Vagina (tissue), 2 donors: ENCODE data around the gene STAT4. TPM values are rescaled to one million over a fixed set of nuclear protein-coding genes. Genes with fewer than 3 reads are reported as not detected.

ENCODE experiments used
- DNase-seq, 2 donors: peaks; one replicate each; pipeline ENCODE4 v3.0.0-alpha.2; 2017; ENCODE audit errors: extremely low spot score in 2 of 2
- H3K27ac ChIP-seq: fragments of 200-600 bp; sonication (generic); one replicate; pipeline ENCODE4 v1.5.1; 2019
- H3K27me3 ChIP-seq: fragments of 200-600 bp; sonication (generic); one replicate; pipeline ENCODE4 v1.5.1; 2019
- H3K36me3 ChIP-seq, 2 donors: fragments of 200-600 bp; sonication (generic); one replicate each; pipeline ENCODE4 v1.5.1; 2017 to 2019
- H3K4me1 ChIP-seq: fragments of 200-600 bp; sonication (generic); one replicate; pipeline ENCODE4 v1.5.1; 2019
- H3K4me3 ChIP-seq, 2 donors: fragments of 200-600 bp; sonication (generic); 1 replicate in 1 of 2; 2 replicates in 1 of 2; pipeline ENCODE4 v1.5.1; 2016 to 2019
- H3K9me3 ChIP-seq: fragments of 200-600 bp; sonication (generic); one replicate; pipeline ENCODE4 v1.5.1; 2019
- POLR2A ChIP-seq, 2 donors: fragments of 450-650 bp; IDR thresholded peaks; one replicate each; pipeline ENCODE4 v1.6.1; 2017; ENCODE audit warnings: antibody characterized with exemption in 2 of 2, mild to moderate bottlenecking in 2 of 2, moderate library complexity in 2 of 2
- POLR2AphosphoS5 ChIP-seq, 2 donors: sonication (generic); formaldehyde crosslinking; IDR thresholded peaks; one replicate each; pipeline ENCODE4 v1.9.0; 2017; ENCODE audit warnings: antibody characterized with exemption in 2 of 2, mild to moderate bottlenecking in 2 of 2, low read depth in 1 of 2; ENCODE audit not compliant: insufficient read depth in 1 of 2
- intact Hi-C: fragments of 100-400 bp; cut with DNase I; formaldehyde crosslinking; loops from one replicate; pipeline ENCODE4 v1.15.1; 2023
- total RNA-seq: library from RNA; depleted of rRNA; stranded (reverse); fragments of >200 nt; gene quantifications from one replicate; pipeline ENCODE4 v1.2.3, GENCODE V29; 2016
- TF ChIP-seq, protein P1 (sequence below), 3 experiments: fragments of 450-650 bp in 2 of 3; fragments of 200-600 bp in 1 of 3; sonication (generic) in 1 of 3; IDR thresholded peaks; one replicate each; pipeline ENCODE4 v1.5.1; 2017 to 2019; ENCODE audit warnings: antibody characterized with exemption in 3 of 3, mild to moderate bottlenecking in 2 of 3, moderate library complexity in 2 of 3

STAT4 gene
- total RNA-seq, 1 donor from 2014 or later = 9.1 TPM

DNA sequence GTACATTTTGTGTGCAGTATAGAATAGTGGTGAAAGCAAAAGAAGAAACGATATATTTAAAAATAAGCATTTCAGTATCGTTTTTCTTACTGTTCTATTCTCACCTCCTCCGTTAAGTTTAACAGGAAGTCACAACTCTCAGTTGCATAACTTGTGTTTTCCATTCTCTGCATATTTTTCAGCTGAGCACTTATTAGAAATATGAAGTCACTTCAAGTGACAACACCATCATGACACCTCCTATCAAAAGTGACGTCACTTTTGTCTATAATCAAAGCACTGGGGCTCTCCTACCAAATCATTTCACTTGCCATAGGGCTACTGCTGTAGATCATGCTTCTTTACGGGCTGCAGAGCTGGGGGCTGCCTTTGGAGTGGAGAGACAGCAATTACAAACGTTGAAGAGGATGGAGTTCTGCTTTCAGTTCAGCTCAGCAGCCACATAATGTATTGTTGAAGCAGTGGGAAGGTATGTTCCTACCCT is 36.3 kb downstream of the STAT4 start:
- Histone ChIP-seq H3K27ac (no peak overlapping the region), H3K4me1 (no peaks in the 10 kb centered on the region), H3K4me3 (no peak overlapping the region), H3K9me3 (no peaks in the 10 kb centered on the region), H3K36me3 (no peaks in the 10 kb centered on the region), H3K27me3 (no peaks in the 10 kb centered on the region)
- intact Hi-C loops = no loop called here
- TF ChIP-seq POLR2AphosphoS5 (IDR thresholded peaks at IDR 0.05; ENCODE audit: insufficient read depth in 1 of 2, low read depth in 1 of 2) (no peak), POLR2A (IDR thresholded peaks at IDR 0.05) (no peak)
- TF ChIP-seq, protein P1, sequence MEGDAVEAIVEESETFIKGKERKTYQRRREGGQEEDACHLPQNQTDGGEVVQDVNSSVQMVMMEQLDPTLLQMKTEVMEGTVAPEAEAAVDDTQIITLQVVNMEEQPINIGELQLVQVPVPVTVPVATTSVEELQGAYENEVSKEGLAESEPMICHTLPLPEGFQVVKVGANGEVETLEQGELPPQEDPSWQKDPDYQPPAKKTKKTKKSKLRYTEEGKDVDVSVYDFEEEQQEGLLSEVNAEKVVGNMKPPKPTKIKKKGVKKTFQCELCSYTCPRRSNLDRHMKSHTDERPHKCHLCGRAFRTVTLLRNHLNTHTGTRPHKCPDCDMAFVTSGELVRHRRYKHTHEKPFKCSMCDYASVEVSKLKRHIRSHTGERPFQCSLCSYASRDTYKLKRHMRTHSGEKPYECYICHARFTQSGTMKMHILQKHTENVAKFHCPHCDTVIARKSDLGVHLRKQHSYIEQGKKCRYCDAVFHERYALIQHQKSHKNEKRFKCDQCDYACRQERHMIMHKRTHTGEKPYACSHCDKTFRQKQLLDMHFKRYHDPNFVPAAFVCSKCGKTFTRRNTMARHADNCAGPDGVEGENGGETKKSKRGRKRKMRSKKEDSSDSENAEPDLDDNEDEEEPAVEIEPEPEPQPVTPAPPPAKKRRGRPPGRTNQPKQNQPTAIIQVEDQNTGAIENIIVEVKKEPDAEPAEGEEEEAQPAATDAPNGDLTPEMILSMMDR (IDR thresholded peaks at IDR 0.05) = no peak
- no peak for DNase-seq

DNA sequence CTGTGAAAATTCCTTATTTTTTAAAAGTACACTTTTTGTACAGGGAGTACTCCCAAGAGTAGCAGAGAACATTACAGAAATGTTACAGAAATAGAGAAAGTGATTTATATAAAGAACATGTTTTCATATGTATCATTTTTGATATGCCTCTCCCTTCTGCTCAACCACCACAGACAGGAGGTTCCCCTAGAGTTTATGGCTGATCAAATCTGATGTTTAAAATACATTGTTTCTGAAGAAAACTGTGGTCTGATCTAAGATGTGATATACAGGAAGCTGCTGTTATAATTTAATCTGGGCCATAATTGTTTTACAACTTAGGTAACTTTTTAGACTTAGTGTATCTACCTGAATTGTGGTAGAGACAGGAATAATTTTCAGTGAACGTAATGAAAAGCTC is 37.0 kb downstream of the STAT4 start:
- H3K4me1 ChIP-seq = no peaks in the 10 kb centered on the region
- no peaks in the 10 kb centered on the region for H3K9me3 ChIP-seq
- H3K36me3 ChIP-seq = no peaks in the 10 kb centered on the region
- H3K27me3 ChIP-seq = no peaks in the 10 kb centered on the region
- H3K4me3 ChIP-seq = no peak overlapping the region
- DNase-seq = no peak
- TF ChIP-seq POLR2AphosphoS5 (IDR thresholded peaks at IDR 0.05; ENCODE audit: insufficient read depth in 1 of 2, low read depth in 1 of 2) (no peak), POLR2A (IDR thresholded peaks at IDR 0.05) (no peak)
- TF ChIP-seq, protein P1 (IDR thresholded peaks at IDR 0.05) = no peak
- H3K27ac ChIP-seq = no peak overlapping the region
- intact Hi-C loops = no loop called here

GRCh38 chr2:191112448-191112901 is 38.3 kb downstream of the STAT4 start:
- Histone ChIP-seq H3K9me3 (no peaks in the 10 kb centered on the region), H3K27ac (no peak overlapping the region), H3K4me1 (no peaks in the 10 kb centered on the region), H3K36me3 (no peaks in the 10 kb centered on the region), H3K4me3 (no peak overlapping the region), H3K27me3 (no peaks in the 10 kb centered on the region)
- TF ChIP-seq, protein P1 (IDR thresholded peaks at IDR 0.05) = no peak
- TF ChIP-seq POLR2A (IDR thresholded peaks at IDR 0.05) (no peak), POLR2AphosphoS5 (IDR thresholded peaks at IDR 0.05; ENCODE audit: insufficient read depth in 1 of 2, low read depth in 1 of 2) (no peak)
- no peak for DNase-seq
- intact Hi-C loops = no loop called here

DNA sequence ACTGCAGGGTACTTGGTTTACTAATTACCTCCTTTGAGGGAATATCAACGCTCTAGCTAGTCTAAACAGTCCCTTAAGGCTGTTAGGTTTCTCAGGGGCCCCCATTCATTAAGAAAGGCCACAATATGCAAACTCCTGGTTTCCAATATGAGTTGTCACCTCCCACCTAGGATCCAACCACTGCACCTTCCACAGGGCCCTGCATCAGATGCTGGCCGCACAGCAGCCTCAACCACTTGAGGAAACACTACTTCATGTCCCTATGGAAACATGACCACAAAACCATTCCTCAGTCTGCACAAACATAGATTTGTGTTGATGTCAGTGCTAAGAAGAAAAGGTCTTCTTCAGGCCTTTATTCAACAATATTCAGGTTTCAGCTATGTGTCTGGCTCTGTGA is 40.9 kb downstream of the STAT4 start:
- H3K36me3 ChIP-seq = no peaks in the 10 kb centered on the region
- no peak overlapping the region for H3K27ac ChIP-seq
- intact Hi-C loops = no loop called here
- no peaks in the 10 kb centered on the region for H3K9me3 ChIP-seq
- no peaks in the 10 kb centered on the region for H3K27me3 ChIP-seq
- no peak overlapping the region for H3K4me3 ChIP-seq
- no peak for TF ChIP-seq POLR2A (IDR thresholded peaks at IDR 0.05)
- DNase-seq = no peak
- H3K4me1 ChIP-seq = no peaks in the 10 kb centered on the region

- Histone ChIP-seq H3K9me3 (no peaks in the 10 kb centered on the region), H3K27me3 (no peaks in the 10 kb centered on the region), H3K4me1 (no peaks in the 10 kb centered on the region), H3K27ac (no peak overlapping the region), H3K4me3 (no peak overlapping the region), H3K36me3 (no peaks in the 10 kb centered on the region)
- no peak for TF ChIP-seq POLR2A (IDR thresholded peaks at IDR 0.05)
- no peak for TF ChIP-seq POLR2AphosphoS5 (IDR thresholded peaks at IDR 0.05; ENCODE audit: insufficient read depth in 1 of 2, low read depth in 1 of 2)
- TF ChIP-seq, protein P1 (IDR thresholded peaks at IDR 0.05) = no peak
- intact Hi-C loops = no loop called here
- DNase-seq = no peak
Measured at GRCh38 chr2:191108331-191108730, 42.5 kb downstream of the STAT4 start.
